NCI-H1930 (cell line): Measurements from ENCODE around the gene SPTBN1.

ENCODE experiments used
- DNase-seq, 2 experiments: peaks; one replicate each; lab custom pipeline; 2025; lab: John Stamatoyannopoulos, UW

The SPTBN1 gene

GRCh38 chr2:54434711-54435110, 21.4 kb upstream of the SPTBN1 start:
- no peak for DNase-seq

- DNase-seq: no peak
Measured at GRCh38 chr2:54435325-54436226, 20.6 kb upstream of the SPTBN1 start.

- no peak for DNase-seq
Measured at GRCh38 chr2:54437588-54437987, 18.5 kb upstream of the SPTBN1 start.

GRCh38 chr2:54438271-54438670, 17.9 kb upstream of the SPTBN1 start:
- no peak for DNase-seq

- no peak for DNase-seq
Measured at GRCh38 chr2:54439582-54439981, 16.5 kb upstream of the SPTBN1 start.

DNA sequence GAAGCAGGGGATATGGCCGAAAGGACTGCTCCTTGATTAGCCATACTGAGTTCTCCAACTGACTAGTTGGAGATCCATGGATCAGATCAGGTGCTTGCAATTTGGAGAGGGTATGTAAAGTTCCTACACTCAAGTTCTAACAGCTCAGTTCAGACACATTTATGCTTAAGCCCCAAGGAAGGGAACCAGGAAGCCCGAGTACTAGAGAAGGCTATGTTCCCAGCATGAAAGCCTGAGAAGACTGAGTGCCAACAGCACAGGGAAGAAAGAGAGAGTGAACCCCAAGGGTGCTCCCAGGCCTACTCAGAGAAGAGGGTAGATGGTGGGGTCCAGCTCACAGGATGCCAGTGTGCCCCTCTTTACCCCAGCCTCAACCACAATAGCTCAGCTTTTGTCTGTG, 16.1 kb upstream of the SPTBN1 start:
- DNase-seq: no peak

GRCh38 chr2:54444503-54444902, 11.6 kb upstream of the SPTBN1 start:
- no peak for DNase-seq

DNA sequence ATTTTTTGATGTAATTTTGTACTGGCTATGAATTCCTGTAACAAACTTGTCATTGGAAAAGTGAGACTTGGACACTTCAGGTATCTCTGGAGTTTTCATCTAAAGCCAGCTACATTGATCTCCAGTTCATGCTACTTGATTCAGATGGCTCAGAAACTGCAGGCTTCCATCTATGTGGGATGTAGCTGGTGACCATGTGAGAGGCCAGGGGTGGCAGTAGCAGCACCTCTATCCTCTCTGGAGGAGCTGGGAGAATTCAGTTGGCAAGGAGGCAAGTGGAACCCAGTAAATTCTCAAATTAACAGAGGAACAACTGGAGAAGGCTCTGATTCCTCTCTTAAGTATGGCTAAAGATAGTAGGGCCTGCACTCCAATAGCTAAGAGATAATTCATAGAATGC, 10.0 kb upstream of the SPTBN1 start:
- no peak for DNase-seq

GRCh38 chr2:54446625-54447024, 9.5 kb upstream of the SPTBN1 start:
- no peak for DNase-seq

GRCh38 chr2:54454548-54455130, 1.5 kb upstream of the SPTBN1 start:
- no peak for DNase-seq

- no peak for DNase-seq
Measured at GRCh38 chr2:54455131-54455562, 980 bp upstream of the SPTBN1 start.

DNA sequence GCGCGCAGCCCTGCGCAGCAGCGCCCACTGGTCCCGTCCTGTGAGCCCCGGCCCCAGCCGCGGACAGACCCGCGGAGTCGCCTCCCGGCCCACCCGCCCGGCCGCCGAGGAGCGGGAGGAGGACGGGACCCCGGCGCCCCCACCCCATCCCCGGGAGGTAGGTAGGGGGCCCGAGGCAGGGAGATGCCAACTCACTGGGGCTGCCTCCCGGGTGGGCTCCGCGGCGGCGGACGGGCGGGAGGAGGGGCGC, 160 bp downstream of the SPTBN1 start:
- no peak for DNase-seq

DNA sequence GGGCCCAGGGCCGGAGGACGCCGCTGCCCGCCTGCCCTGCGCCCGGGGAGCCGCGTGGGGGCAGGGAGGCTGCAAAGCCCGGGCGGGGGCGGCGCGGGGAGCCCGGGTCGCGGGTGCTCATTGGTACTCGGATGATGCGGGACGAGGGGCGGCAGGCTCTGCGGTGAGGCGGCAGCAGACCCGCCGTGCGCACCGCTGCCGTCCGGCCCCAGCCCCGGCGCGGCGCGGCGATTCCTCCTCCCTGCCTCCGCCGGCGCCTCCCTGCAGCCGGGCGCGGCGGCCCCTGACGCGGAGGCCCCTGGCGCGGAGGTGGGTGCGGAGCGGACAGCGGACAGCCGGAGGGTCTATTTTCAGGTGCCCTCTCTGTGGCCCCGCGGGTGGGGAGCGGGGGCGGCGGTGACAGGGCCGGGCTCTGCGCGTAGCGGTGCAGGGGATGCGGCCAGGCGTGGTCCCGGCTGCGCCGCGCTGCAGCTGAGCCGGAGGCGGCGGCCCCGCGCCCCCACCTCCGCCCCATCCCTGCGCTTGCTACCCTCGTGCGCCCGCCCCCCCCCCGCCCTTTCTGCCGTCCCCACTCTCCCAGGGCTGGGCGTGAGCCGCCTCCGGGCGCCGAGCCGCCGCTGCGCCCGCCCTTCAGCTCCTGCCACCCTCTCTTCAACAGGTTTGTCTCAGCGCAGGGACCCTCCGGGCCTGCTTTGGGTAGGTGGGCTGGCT, 640 bp downstream of the SPTBN1 start:
- DNase-seq: peak in 1 of 2 experiments; percentile 37

- DNase-seq: peak; percentile 11 to 30
Measured at GRCh38 chr2:54457323-54458023, 1.3 kb downstream of the SPTBN1 start.

DNA sequence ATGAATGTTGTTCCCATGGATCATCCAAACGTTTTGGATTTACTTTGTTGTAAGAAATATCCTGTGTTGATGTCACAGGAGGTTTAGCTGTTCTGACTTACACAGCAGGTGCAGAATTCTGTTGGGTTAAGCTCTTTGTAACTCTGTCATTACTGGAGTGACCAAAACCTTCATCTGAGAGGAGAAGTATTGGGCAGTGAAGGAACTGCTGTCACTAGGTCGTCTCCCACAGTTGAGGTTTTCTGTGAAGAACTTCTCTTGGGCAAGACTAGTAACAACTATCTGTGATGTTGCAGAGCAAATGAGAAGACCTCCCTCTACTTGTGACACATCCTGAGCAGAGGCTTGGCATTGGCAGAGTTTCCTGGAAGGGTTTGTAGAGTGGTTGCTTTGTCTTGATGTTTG, 2.9 kb downstream of the SPTBN1 start:
- DNase-seq: no peak

- no peak for DNase-seq
Measured at GRCh38 chr2:54461261-54461660, 5.1 kb downstream of the SPTBN1 start.

DNA sequence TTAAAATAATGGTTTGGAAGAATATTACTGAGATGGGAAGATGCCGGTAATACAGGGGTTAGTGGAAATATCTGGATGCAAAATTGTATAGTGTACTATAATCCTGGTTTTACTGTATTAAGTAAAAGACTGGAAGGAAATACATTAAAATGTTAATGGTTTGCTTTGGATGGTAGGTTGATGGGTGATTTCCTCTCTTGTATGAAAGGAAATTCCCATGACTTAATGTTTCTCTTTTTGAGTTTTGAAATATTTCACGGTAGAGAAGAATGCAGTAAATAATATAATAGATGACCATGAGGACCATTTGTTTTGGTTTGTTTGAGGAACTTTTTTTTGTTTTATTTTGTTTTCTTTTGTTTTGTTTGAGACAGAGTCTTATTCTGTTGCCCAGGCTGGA, 8.2 kb downstream of the SPTBN1 start:
- DNase-seq: no peak

DNA sequence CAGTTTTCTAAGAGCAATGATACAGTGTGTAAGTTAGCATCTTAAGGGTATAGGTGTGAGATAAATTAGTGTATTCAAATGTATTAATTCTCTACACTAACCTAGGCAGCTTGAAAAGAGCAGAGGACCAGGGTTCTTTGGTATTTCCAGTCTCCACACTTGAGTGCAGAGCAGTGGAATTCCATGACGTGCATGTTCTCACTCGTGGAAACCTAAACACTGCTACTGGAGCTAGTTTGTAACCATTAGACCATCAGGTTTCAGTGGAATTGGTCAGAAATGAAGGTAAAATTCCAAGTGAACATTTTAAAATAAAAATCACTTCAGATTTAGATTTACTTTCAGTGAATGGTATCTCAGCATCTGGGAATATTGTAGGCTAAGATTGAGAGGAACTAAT, 9.0 kb downstream of the SPTBN1 start:
- no peak for DNase-seq

DNA sequence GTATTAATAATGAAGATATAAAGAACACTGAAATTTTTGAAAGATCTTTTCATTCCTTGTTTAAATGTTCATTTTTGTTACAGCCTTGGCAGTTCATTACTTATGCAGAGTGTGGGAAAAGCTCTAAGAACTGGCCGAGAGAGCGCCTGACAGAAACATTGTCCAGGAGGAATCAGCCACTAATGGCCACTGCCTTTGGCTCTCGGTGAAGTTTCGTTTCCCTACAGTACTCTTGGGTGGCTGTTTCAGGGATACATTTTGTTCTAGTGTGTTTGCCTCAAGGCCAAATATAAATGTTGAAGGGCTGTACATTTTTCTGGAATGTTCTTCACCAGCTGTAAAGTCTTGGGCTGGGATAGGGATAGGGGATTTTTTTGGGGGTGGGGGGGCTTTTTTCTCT, 10.7 kb downstream of the SPTBN1 start:
- no peak for DNase-seq

- DNase-seq: no peak
Measured at GRCh38 chr2:54468673-54469072, 12.5 kb downstream of the SPTBN1 start.

DNA sequence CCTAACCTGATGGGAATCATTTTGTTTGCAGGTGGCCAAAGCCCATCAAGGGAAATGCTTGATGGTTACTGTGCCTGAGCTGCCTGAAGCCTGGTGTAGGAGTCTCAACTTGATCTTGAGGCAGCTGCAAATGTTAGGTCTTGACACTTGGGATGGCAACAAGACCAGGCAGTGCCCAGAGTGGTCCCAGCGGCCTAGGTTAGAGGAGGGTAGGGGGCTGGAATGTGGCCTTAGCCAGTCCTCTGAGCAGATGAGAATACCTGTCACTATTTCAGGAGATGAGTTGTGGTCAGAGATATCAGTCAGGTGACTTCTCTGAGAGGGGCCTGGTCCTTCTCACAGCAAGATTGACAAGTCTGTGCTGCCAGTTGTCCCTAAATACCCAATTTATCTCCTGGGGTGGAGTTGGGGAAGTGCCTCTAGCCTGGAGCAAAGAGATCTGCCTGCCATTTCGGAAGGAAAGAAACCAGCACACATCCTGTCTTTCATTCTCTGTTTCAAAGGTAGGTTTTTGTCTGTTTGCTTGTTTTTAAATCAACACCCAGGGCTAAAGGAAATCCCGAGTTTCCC, 13.4 kb downstream of the SPTBN1 start:
- DNase-seq: no peak

GRCh38 chr2:54470266-54470938, 14.3 kb downstream of the SPTBN1 start:
- no peak for DNase-seq
